SK-N-SH treated with all-trans-retinoic acid at 6 μM for 48 hours (cell line): ENCODE measurements around the gene ACOXL.

ENCODE experiments used
- ATAC-seq: fragments of 200-7000 bp; cut with Tn5 transposase; 3 replicates; pipeline ENCODE4 v1.9.1; 2020; ENCODE audit warnings: mild to moderate bottlenecking, moderate library complexity
- ARNTL ChIP-seq: fragments of 450-650 bp; formaldehyde crosslinking; IDR thresholded peaks from 2 replicates; pipeline ENCODE4 v1.5.0; 2020; ENCODE audit warnings: low read depth, mild to moderate bottlenecking, moderate library complexity, borderline replicate concordance
- BACH2 ChIP-seq: fragments of 250-450 bp; sonication (Bioruptor Pico); IDR thresholded peaks from 2 replicates; pipeline ENCODE4 v1.9.0; 2021; ENCODE audit warnings: mild to moderate bottlenecking, borderline replicate concordance
- CSDC2 ChIP-seq: fragments of 250-450 bp; sonication (Bioruptor Pico); IDR thresholded peaks from 2 replicates; pipeline ENCODE4 v1.5.0; 2020; ENCODE audit warnings: mild to moderate bottlenecking, moderate library complexity
- ESRRG ChIP-seq: fragments of 250-450 bp; sonication (Bioruptor Pico); IDR thresholded peaks from 2 replicates; pipeline ENCODE4 v1.6.1; 2021; ENCODE audit warnings: mild to moderate bottlenecking
- GLIS3 ChIP-seq: fragments of 250-450 bp; sonication (Bioruptor Pico); IDR thresholded peaks from 2 replicates; pipeline ENCODE4 v1.5.0; 2020; ENCODE audit warnings: mild to moderate bottlenecking, moderate library complexity
- ISL1 ChIP-seq: fragments of 250-450 bp; sonication (Bioruptor Pico); IDR thresholded peaks from 2 replicates; pipeline ENCODE4 v2.1.2; 2022; ENCODE audit warnings: mild to moderate bottlenecking, moderate library complexity
- PATZ1 ChIP-seq: fragments of 250-450 bp; sonication (Bioruptor Pico); IDR thresholded peaks from 2 replicates; pipeline ENCODE4 v1.8.0; 2020; ENCODE audit warnings: mild to moderate bottlenecking, moderate library complexity, borderline replicate concordance
- POU6F1 ChIP-seq: fragments of 250-450 bp; sonication (Bioruptor Pico); IDR thresholded peaks from 2 replicates; pipeline ENCODE4 v1.8.0; 2021; ENCODE audit warnings: low read depth, mild to moderate bottlenecking, moderate library complexity, borderline replicate concordance
- PPARA ChIP-seq: fragments of 250-450 bp; sonication (Bioruptor Pico); IDR thresholded peaks from 2 replicates; pipeline ENCODE4 v1.5.0; 2020; ENCODE audit warnings: mild to moderate bottlenecking, borderline replicate concordance
- RARB ChIP-seq: fragments of 250-450 bp; sonication (Bioruptor Pico); IDR thresholded peaks from 2 replicates; pipeline ENCODE4 v1.8.0; 2021; ENCODE audit warnings: mild to moderate bottlenecking, moderate library complexity
- SNAI2 ChIP-seq: fragments of 250-450 bp; sonication (Bioruptor Pico); IDR thresholded peaks from 2 replicates; pipeline ENCODE4 v1.5.0; 2020; ENCODE audit warnings: mild to moderate bottlenecking, moderate library complexity
- TCF4 ChIP-seq: fragments of 250-450 bp; sonication (Bioruptor Pico); IDR thresholded peaks from 2 replicates; pipeline ENCODE4 v1.8.0; 2021; ENCODE audit warnings: mild to moderate bottlenecking, moderate library complexity, borderline replicate concordance
- TOX ChIP-seq: fragments of 250-450 bp; sonication (Bioruptor Pico); IDR thresholded peaks from 2 replicates; pipeline ENCODE4 v1.8.0; 2021; ENCODE audit warnings: mild to moderate bottlenecking, moderate library complexity, borderline replicate concordance
- ZC3H10 ChIP-seq: fragments of 250-450 bp; sonication (Bioruptor Pico); IDR thresholded peaks from 2 replicates; pipeline ENCODE4 v1.5.1; 2021; ENCODE audit warnings: mild to moderate bottlenecking, moderate library complexity
- ZFP3 ChIP-seq: fragments of 250-450 bp; sonication (Bioruptor Pico); IDR thresholded peaks from 2 replicates; pipeline ENCODE4 v1.5.0; 2020; ENCODE audit warnings: mild to moderate bottlenecking, moderate library complexity
- ZFP30 ChIP-seq: fragments of 450-650 bp; formaldehyde crosslinking; IDR thresholded peaks from 2 replicates; pipeline ENCODE4 v1.5.0; 2022; ENCODE audit warnings: mild to moderate bottlenecking, moderate library complexity
- ZNF565 ChIP-seq: fragments of 450-650 bp; formaldehyde crosslinking; conservative IDR thresholded peaks from 2 replicates; pipeline ENCODE4 v1.5.0; 2020; ENCODE audit warnings: low read depth, mild to moderate bottlenecking, moderate library complexity
- ZNF70 ChIP-seq: fragments of 450-650 bp; formaldehyde crosslinking; IDR thresholded peaks from 2 replicates; pipeline ENCODE4 v1.5.0; 2020; ENCODE audit warnings: mild to moderate bottlenecking, moderate library complexity
- ZNF8 ChIP-seq: fragments of 450-650 bp; formaldehyde crosslinking; IDR thresholded peaks from 2 replicates; pipeline ENCODE4 v1.5.0; 2020; ENCODE audit warnings: mild to moderate bottlenecking, moderate library complexity
- TF ChIP-seq, protein P1 (sequence below): fragments of 250-450 bp; sonication (Bioruptor Pico); IDR thresholded peaks from 2 replicates; pipeline ENCODE4 v1.5.0; 2020; ENCODE audit warnings: mild to moderate bottlenecking, moderate library complexity
- TF ChIP-seq, protein P2 (sequence below): fragments of 250-450 bp; sonication (Bioruptor Pico); IDR thresholded peaks from 2 replicates; pipeline ENCODE4 v1.5.1; 2021; ENCODE audit warnings: mild to moderate bottlenecking, moderate library complexity
- TF ChIP-seq, protein P3 (sequence below): fragments of 250-450 bp; sonication (Bioruptor Pico); IDR thresholded peaks from 2 replicates; pipeline ENCODE4 v1.5.1; 2020; ENCODE audit warnings: low read depth, mild to moderate bottlenecking, moderate library complexity

ACOXL gene

GRCh38 chr2:110865188-110865587 is 132.8 kb downstream of the ACOXL start:
- no peak for ATAC-seq
- TF ChIP-seq ZNF70 (CRISPR knock-in tag) (no peak), ISL1 (no peak), ZNF8 (CRISPR knock-in tag) (no peak), CSDC2 (no peak)
- TF ChIP-seq, protein P1, sequence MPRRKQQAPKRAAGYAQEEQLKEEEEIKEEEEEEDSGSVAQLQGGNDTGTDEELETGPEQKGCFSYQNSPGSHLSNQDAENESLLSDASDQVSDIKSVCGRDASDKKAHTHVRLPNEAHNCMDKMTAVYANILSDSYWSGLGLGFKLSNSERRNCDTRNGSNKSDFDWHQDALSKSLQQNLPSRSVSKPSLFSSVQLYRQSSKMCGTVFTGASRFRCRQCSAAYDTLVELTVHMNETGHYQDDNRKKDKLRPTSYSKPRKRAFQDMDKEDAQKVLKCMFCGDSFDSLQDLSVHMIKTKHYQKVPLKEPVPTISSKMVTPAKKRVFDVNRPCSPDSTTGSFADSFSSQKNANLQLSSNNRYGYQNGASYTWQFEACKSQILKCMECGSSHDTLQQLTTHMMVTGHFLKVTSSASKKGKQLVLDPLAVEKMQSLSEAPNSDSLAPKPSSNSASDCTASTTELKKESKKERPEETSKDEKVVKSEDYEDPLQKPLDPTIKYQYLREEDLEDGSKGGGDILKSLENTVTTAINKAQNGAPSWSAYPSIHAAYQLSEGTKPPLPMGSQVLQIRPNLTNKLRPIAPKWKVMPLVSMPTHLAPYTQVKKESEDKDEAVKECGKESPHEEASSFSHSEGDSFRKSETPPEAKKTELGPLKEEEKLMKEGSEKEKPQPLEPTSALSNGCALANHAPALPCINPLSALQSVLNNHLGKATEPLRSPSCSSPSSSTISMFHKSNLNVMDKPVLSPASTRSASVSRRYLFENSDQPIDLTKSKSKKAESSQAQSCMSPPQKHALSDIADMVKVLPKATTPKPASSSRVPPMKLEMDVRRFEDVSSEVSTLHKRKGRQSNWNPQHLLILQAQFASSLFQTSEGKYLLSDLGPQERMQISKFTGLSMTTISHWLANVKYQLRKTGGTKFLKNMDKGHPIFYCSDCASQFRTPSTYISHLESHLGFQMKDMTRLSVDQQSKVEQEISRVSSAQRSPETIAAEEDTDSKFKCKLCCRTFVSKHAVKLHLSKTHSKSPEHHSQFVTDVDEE (CRISPR knock-in tag): no peak

GRCh38 chr2:110866045-110866444 is 133.7 kb downstream of the ACOXL start:
- ATAC-seq: no peak
- TF ChIP-seq PPARA (CRISPR knock-in tag) (no peak), BACH2 (no peak), ZNF70 (CRISPR knock-in tag) (no peak), ZC3H10 (CRISPR knock-in tag) (no peak), SNAI2 (CRISPR knock-in tag) (no peak), TCF4 (no peak), GLIS3 (CRISPR knock-in tag) (no peak), ISL1 (no peak), ARNTL (CRISPR knock-in tag) (no peak), ZNF8 (CRISPR knock-in tag) (no peak), ZFP3 (CRISPR knock-in tag) (no peak), ZNF565 (CRISPR knock-in tag) (no peak), ESRRG (CRISPR knock-in tag) (no peak), RARB (CRISPR knock-in tag) (no peak)
- TF ChIP-seq, protein P2, sequence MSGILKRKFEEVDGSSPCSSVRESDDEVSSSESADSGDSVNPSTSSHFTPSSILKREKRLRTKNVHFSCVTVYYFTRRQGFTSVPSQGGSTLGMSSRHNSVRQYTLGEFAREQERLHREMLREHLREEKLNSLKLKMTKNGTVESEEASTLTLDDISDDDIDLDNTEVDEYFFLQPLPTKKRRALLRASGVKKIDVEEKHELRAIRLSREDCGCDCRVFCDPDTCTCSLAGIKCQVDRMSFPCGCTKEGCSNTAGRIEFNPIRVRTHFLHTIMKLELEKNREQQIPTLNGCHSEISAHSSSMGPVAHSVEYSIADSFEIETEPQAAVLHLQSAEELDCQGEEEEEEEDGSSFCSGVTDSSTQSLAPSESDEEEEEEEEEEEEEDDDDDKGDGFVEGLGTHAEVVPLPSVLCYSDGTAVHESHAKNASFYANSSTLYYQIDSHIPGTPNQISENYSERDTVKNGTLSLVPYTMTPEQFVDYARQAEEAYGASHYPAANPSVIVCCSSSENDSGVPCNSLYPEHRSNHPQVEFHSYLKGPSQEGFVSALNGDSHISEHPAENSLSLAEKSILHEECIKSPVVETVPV (CRISPR knock-in tag): no peak
- TF ChIP-seq, protein P1 (CRISPR knock-in tag): no peak
- TF ChIP-seq, protein P3, sequence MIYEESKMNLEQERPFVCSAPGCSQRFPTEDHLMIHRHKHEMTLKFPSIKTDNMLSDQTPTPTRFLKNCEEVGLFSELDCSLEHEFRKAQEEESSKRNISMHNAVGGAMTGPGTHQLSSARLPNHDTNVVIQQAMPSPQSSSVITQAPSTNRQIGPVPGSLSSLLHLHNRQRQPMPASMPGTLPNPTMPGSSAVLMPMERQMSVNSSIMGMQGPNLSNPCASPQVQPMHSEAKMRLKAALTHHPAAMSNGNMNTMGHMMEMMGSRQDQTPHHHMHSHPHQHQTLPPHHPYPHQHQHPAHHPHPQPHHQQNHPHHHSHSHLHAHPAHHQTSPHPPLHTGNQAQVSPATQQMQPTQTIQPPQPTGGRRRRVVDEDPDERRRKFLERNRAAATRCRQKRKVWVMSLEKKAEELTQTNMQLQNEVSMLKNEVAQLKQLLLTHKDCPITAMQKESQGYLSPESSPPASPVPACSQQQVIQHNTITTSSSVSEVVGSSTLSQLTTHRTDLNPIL (CRISPR knock-in tag): no peak

DNA sequence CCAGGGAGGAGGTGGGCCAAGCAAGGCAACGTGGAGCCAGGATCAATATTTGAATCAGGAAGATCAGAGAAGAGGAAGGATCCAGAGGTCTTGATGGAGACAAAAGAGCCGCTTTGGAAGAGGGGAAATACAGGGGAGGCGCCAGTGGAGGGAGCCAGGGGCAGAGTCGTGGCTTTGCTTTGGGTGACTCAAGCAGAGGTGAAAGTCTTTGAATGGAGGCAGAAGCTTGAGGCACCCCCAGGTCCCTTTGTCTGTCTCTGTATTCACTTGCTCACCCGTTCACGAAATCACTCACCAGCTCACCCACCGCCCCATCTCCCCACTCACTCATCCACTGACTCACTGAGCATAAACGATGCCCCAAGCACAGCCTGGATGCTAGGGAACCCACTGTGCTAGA is 134.1 kb downstream of the ACOXL start:
- TF ChIP-seq TOX (CRISPR knock-in tag) (no peak), PATZ1 (CRISPR knock-in tag) (no peak), GLIS3 (CRISPR knock-in tag) (no peak), SNAI2 (CRISPR knock-in tag) (no peak), POU6F1 (CRISPR knock-in tag) (no peak), ZFP30 (CRISPR knock-in tag) (no peak), ZC3H10 (CRISPR knock-in tag) (no peak), RARB (CRISPR knock-in tag) (no peak)
- TF ChIP-seq, protein P3 (CRISPR knock-in tag): no peak
- TF ChIP-seq, protein P1 (CRISPR knock-in tag): no peak
- ATAC-seq: no peak
